HCT116 (cell line): ENCODE results near the gene RPL15. TPM values are rescaled to one million over a fixed set of nuclear protein-coding genes. Genes with fewer than 3 reads are reported as not detected.

ENCODE experiments used
- ATAC-seq: fragments of 200-7000 bp; cut with Tn5 transposase; 2 replicates; pipeline ENCODE4 v1.9.1; 2020; ENCODE audit warnings: mild to moderate bottlenecking, moderate library complexity
- BruUV-seq: library from RNA; stranded (reverse); fragments of 400-500 nt; replicated peaks from 2 replicates; lab custom pipeline; 2021; lab: Mats Ljungman, UMichigan
- CTCF ChIA-PET: fragments of 300-600 bp; sonication (Branson Sonifier 250); formaldehyde crosslinking; loops from one replicate; lab custom pipeline; 2021; ENCODE audit warnings: antibody characterized with exemption; lab: Charles Lee
- POLR2A ChIA-PET: fragments of 300-600, 350-600 bp; sonication (Branson Sonifier 250); formaldehyde crosslinking; loops from one replicate; lab custom pipeline; 2021; ENCODE audit warnings: antibody characterized with exemption; lab: Charles Lee
- RAD21 ChIA-PET, 2 experiments: fragments of 300-600 bp; sonication (Branson Sonifier 250); formaldehyde crosslinking; loops; one replicate each; lab custom pipeline; 2023; ENCODE audit warnings: low total read pairs in 2 of 2; ENCODE audit not compliant: uncharacterized antibody in 2 of 2, unreplicated experiment in 2 of 2, low non-redundant PET in 1 of 2; lab: Charles Lee
- DNase-seq: peaks from one replicate; pipeline ENCODE4 v3.0.0-alpha.2; 2010; ENCODE audit warnings: low read depth, low spot score
- H2AFZ ChIP-seq: fragments of 200-600 bp; shearing (Covaris generic), sonication (generic); 2 replicates; pipeline ENCODE4 v1.6.1; 2017; ENCODE audit warnings: low read depth, mixed run types, mixed read lengths, antibody characterized with exemption, low read length; ENCODE audit not compliant: poor library complexity, severe bottlenecking
- H3K27ac ChIP-seq: 2 replicates; pipeline ENCODE4 v1.5.1; 2012; ENCODE audit warnings: low read depth, low read length
- H3K27me3 ChIP-seq: fragments of 200-600 bp; sonication (generic); 2 replicates; pipeline ENCODE4 v1.6.1; 2016; ENCODE audit warnings: mixed run types, low read length, mixed read lengths; ENCODE audit not compliant: insufficient read depth
- H3K36me3 ChIP-seq, 2 experiments: fragments of 200-500 bp in 1 of 2; fragments of 200-600 bp in 1 of 2; sonication (Bioruptor generic) in 1 of 2; sonication (generic) in 1 of 2; 2 replicates each; pipeline versions ENCODE4 v1.5.1 to v1.6.1; 2014 to 2016; ENCODE audit warnings: low read length in 2 of 2, inconsistent platforms in 1 of 2, mixed read lengths in 1 of 2, mixed run types in 1 of 2; ENCODE audit not compliant: insufficient read depth in 2 of 2, control insufficient read depth in 1 of 2
- H3K4me1 ChIP-seq, 2 experiments: fragments of 200-600 bp in 1 of 2; sonication (generic) in 1 of 2; 2 replicates each; pipeline versions ENCODE4 v1.5.1 to v1.6.1; 2012 to 2017; ENCODE audit warnings: low read length in 2 of 2, inconsistent platforms in 1 of 2, mild to moderate bottlenecking in 1 of 2, mixed read lengths in 1 of 2, mixed run types in 1 of 2, moderate library complexity in 1 of 2; ENCODE audit not compliant: insufficient read depth in 2 of 2, control insufficient read depth in 1 of 2
- H3K4me2 ChIP-seq: fragments of 200-600 bp; sonication (generic); 2 replicates; pipeline ENCODE4 v1.6.1; 2017; ENCODE audit warnings: mixed run types, low read length, mixed read lengths
- H3K4me3 ChIP-seq, 2 experiments: fragments of 200-600 bp in 1 of 2; sonication (generic) in 1 of 2; replicated peaks in 1 of 2; 2 replicates each; pipeline ENCODE4 v1.5.1; 2011 to 2016; ENCODE audit warnings: low read length in 2 of 2, control low read depth in 1 of 2, low read depth in 1 of 2, mild to moderate bottlenecking in 1 of 2, mixed read lengths in 1 of 2, mixed run types in 1 of 2
- H3K79me2 ChIP-seq: fragments of 200-600 bp; sonication (generic); 2 replicates; pipeline ENCODE4 v1.6.1; 2017; ENCODE audit warnings: mild to moderate bottlenecking, mixed run types, low read length, moderate library complexity, mixed read lengths; ENCODE audit not compliant: insufficient read depth
- H3K9ac ChIP-seq: fragments of 200-600 bp; sonication (generic); 2 replicates; pipeline ENCODE4 v1.6.1; 2016; ENCODE audit warnings: low read length, mixed read lengths
- H3K9me2 ChIP-seq: fragments of 200-600 bp; sonication (generic), shearing (Covaris generic); 2 replicates; pipeline ENCODE4 v1.6.1; 2017; ENCODE audit warnings: mixed run types, mild to moderate bottlenecking, moderate library complexity; ENCODE audit not compliant: insufficient read depth
- H3K9me3 ChIP-seq, 2 experiments: fragments of 200-500 bp in 1 of 2; fragments of 200-600 bp in 1 of 2; sonication (Bioruptor generic) in 1 of 2; sonication (generic) in 1 of 2; 2 replicates each; pipeline ENCODE4 v1.6.1; 2014 to 2017; ENCODE audit warnings: low read length in 2 of 2, mixed read lengths in 2 of 2, inconsistent platforms in 1 of 2, low read depth in 1 of 2, mild to moderate bottlenecking in 1 of 2, mixed run types in 1 of 2, moderate library complexity in 1 of 2; ENCODE audit not compliant: control insufficient read depth in 1 of 2, insufficient read depth in 1 of 2
- H4K20me1 ChIP-seq: fragments of 200-600 bp; sonication (generic), shearing (Covaris generic); 2 replicates; pipeline ENCODE4 v1.6.1; 2017; ENCODE audit warnings: mixed run types, mild to moderate bottlenecking, moderate library complexity; ENCODE audit not compliant: insufficient read depth
- EZH2phosphoT487 ChIP-seq: fragments of 200-600 bp; IDR thresholded peaks from 2 replicates; pipeline ENCODE4 v1.6.1; 2018; ENCODE audit warnings: antibody characterized with exemption, borderline replicate concordance
- POLR2AphosphoS5 ChIP-seq: IDR thresholded peaks from 2 replicates; pipeline ENCODE4 v1.6.1; 2011; ENCODE audit warnings: mild to moderate bottlenecking, low read depth, low read length, moderate library complexity
- RAD21 ChIP-seq: IDR thresholded peaks from 2 replicates; pipeline ENCODE4 v1.6.1; 2012; ENCODE audit warnings: low read depth, mild to moderate bottlenecking
- SIN3A ChIP-seq: IDR thresholded peaks from 2 replicates; pipeline ENCODE4 v1.6.1; 2012; ENCODE audit warnings: low read depth
- YY1 ChIP-seq: IDR thresholded peaks from 2 replicates; pipeline ENCODE4 v1.6.1; 2011; ENCODE audit warnings: low read length, low read depth, moderate library complexity, mild to moderate bottlenecking; ENCODE audit not compliant: insufficient replicate concordance; ENCODE audit errors: extremely low read depth
- ZBTB33 ChIP-seq: IDR thresholded peaks from 2 replicates; pipeline ENCODE4 v1.6.1; 2011; ENCODE audit warnings: mild to moderate bottlenecking, low read length, moderate library complexity; ENCODE audit not compliant: insufficient replicate concordance; ENCODE audit errors: extremely low read depth
- intact Hi-C: fragments of 100-400 bp; cut with micrococcal nuclease; formaldehyde crosslinking; loops from 2 replicates; pipeline ENCODE4 v1.10.0; 2022
- total RNA-seq: library from RNA; stranded (reverse); gene quantifications from one replicate; pipeline ENCODE4 v1.2.1, GENCODE V29; 2021; ENCODE audit not compliant: unreplicated experiment
- TF ChIP-seq, protein P1 (sequence below), 3 experiments: fragments of 200-600 bp in 1 of 3; sonication (generic) in 1 of 3; IDR thresholded peaks in 2 of 3; conservative IDR thresholded peaks in 1 of 3; 2 replicates each; pipeline ENCODE4 v1.5.1; 2012 to 2017; ENCODE audit warnings: low read depth in 2 of 3, low read length in 2 of 3, antibody characterized with exemption in 1 of 3, borderline replicate concordance in 1 of 3, control low read depth in 1 of 3, mild to moderate bottlenecking in 1 of 3, mixed read lengths in 1 of 3, mixed run types in 1 of 3, moderate library complexity in 1 of 3; ENCODE audit not compliant: insufficient read depth in 1 of 3
- TF ChIP-seq, protein P2 (sequence below): IDR thresholded peaks from 2 replicates; pipeline ENCODE4 v1.6.1; 2012; ENCODE audit warnings: low read depth
- TF ChIP-seq, protein P3 (sequence below): IDR thresholded peaks from 2 replicates; pipeline ENCODE4 v1.6.1; 2012

Gene RPL15
- total RNA-seq, 1 experiment from 2014 or later, result 2,177 TPM

DNA sequence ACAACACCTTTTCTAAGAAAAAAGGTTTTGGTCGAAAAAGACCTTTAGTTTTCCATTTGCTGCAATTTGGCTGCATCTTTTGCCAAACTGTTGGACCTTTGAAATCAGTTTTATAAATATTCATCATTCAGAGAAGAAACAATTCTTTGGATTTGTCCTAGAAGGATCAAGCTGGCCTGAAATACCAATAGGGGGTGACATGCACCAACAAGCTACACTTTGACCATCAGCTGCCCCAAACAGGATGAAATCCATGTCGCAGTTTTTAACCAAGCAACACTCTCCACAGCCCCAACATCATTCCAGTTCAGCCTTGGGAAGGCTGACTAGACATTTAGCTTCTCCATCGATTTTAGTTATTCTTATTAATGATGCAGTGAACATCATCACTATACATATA lies 9.8 kb downstream of the RPL15 start:
- intact Hi-C loops, result no loop called here
- Histone ChIP-seq H3K27ac (no peak overlapping the region), H3K9ac (no peak overlapping the region), H4K20me1 (no peaks in the 10 kb centered on the region), H3K27me3 (no peaks in the 10 kb centered on the region), H3K4me3 (no peak overlapping the region), H2AFZ (no peak overlapping the region), H3K9me3 (no peaks in the 10 kb centered on the region), H3K36me3 (no peaks in the 10 kb centered on the region), H3K9me2 (no peaks in the 10 kb centered on the region), H3K4me2 (no peak overlapping the region), H3K4me1 (peaks cover 13 to 16% of the 10 kb centered on the region in 2 experiments), H3K79me2 (no peaks in the 10 kb centered on the region)
- TF ChIP-seq, protein P1, sequence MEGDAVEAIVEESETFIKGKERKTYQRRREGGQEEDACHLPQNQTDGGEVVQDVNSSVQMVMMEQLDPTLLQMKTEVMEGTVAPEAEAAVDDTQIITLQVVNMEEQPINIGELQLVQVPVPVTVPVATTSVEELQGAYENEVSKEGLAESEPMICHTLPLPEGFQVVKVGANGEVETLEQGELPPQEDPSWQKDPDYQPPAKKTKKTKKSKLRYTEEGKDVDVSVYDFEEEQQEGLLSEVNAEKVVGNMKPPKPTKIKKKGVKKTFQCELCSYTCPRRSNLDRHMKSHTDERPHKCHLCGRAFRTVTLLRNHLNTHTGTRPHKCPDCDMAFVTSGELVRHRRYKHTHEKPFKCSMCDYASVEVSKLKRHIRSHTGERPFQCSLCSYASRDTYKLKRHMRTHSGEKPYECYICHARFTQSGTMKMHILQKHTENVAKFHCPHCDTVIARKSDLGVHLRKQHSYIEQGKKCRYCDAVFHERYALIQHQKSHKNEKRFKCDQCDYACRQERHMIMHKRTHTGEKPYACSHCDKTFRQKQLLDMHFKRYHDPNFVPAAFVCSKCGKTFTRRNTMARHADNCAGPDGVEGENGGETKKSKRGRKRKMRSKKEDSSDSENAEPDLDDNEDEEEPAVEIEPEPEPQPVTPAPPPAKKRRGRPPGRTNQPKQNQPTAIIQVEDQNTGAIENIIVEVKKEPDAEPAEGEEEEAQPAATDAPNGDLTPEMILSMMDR (IDR thresholded peaks at IDR 0.05 in 2 of 3, conservative IDR thresholded peaks at IDR 0.05 in 1 of 3; ENCODE audit: borderline replicate concordance in 1 of 3, insufficient read depth in 1 of 3, low read depth in 2 of 3, low read length in 2 of 3), result peak; percentile 26 to 39 (median 26); a peak in 3 of 6 replicates
- no peak for TF ChIP-seq EZH2phosphoT487
- TF ChIP-seq RAD21, result peak; percentile 74
- ChIA-PET CTCF (interaction anchor here (0.9 to 1.3 kb wide), 2 partner anchors 10 to 38 kb away, joined by 3 to 4 read pairs; partner anchors contain the start of genes NKIRAS1 and RPL15), POLR2A (interaction anchor here (0.6 to 5.6 kb wide), 3 partner anchors 9 to 62 kb away, joined by 3 to 69 read pairs (median 4); partner anchors contain the start of genes NKIRAS1 and RPL15), RAD21 (no interaction called here)
- no TSS peak for BruUV-seq
- DNase-seq, result no peak
- peak; percentile 37; the same call in 1 of the 2 replicates for ATAC-seq

DNA sequence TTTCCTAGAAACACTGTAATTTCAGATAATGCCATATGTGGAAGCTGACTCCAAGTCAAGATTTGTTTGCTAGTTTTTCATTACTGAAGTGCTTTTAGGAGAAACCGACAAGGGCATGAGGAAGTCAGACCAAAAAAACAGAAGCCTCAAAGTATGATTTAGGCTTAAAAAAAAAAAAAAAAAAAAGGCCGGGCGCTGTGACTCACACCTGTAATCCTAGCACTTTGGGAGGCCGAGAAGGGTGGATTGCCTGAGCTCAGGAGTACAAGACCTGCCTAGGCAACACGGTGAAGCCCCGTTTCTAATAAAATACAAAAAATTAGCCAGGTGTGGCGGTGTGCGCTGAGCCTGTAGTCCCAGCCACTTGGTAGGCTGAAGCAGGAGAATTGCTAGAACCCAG lies 11.6 kb downstream of the RPL15 start:
- peaks cover 13 to 16% of the 10 kb centered on the region in 2 experiments for H3K4me1 ChIP-seq
- intact Hi-C loops, result loop anchor here (2.0 kb wide), 1 partner anchor 16 kb away; the partner anchor contains the start of gene NR1D2
- H3K4me2 ChIP-seq, result peak overlapping the region; percentile 50
- CTCF ChIA-PET, result no interaction called here
- no peaks in the 10 kb centered on the region for H3K9me3 ChIP-seq
- H4K20me1 ChIP-seq, result no peaks in the 10 kb centered on the region
- H3K27ac ChIP-seq, result no peak overlapping the region
- H3K9ac ChIP-seq, result peak overlapping the region; percentile 12; the same call in 1 of the 2 replicates
- no peaks in the 10 kb centered on the region for H3K79me2 ChIP-seq
- ATAC-seq, result peak; percentile 59
- H3K27me3 ChIP-seq, result no peaks in the 10 kb centered on the region
- H3K9me2 ChIP-seq, result no peaks in the 10 kb centered on the region
- DNase-seq, result no peak
- H3K4me3 ChIP-seq, result no peak overlapping the region
- H3K36me3 ChIP-seq, result no peaks in the 10 kb centered on the region
- no TSS peak for BruUV-seq
- POLR2A ChIA-PET, result interaction anchor here (0.7 to 5.6 kb wide), 2 partner anchors 11 to 123 kb away, joined by 3 to 69 read pairs; partner anchors contain the start of genes NKIRAS1 and RPL15
- peak overlapping the region; percentile 60 for H2AFZ ChIP-seq
- RAD21 ChIA-PET, result no interaction called here
- TF ChIP-seq ZBTB33, result no peak
- TF ChIP-seq, protein P2, sequence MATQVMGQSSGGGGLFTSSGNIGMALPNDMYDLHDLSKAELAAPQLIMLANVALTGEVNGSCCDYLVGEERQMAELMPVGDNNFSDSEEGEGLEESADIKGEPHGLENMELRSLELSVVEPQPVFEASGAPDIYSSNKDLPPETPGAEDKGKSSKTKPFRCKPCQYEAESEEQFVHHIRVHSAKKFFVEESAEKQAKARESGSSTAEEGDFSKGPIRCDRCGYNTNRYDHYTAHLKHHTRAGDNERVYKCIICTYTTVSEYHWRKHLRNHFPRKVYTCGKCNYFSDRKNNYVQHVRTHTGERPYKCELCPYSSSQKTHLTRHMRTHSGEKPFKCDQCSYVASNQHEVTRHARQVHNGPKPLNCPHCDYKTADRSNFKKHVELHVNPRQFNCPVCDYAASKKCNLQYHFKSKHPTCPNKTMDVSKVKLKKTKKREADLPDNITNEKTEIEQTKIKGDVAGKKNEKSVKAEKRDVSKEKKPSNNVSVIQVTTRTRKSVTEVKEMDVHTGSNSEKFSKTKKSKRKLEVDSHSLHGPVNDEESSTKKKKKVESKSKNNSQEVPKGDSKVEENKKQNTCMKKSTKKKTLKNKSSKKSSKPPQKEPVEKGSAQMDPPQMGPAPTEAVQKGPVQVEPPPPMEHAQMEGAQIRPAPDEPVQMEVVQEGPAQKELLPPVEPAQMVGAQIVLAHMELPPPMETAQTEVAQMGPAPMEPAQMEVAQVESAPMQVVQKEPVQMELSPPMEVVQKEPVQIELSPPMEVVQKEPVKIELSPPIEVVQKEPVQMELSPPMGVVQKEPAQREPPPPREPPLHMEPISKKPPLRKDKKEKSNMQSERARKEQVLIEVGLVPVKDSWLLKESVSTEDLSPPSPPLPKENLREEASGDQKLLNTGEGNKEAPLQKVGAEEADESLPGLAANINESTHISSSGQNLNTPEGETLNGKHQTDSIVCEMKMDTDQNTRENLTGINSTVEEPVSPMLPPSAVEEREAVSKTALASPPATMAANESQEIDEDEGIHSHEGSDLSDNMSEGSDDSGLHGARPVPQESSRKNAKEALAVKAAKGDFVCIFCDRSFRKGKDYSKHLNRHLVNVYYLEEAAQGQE, result no peak
- no peak for TF ChIP-seq SIN3A
- no peak for TF ChIP-seq YY1
- TF ChIP-seq POLR2AphosphoS5, result no peak
- TF ChIP-seq, protein P3, sequence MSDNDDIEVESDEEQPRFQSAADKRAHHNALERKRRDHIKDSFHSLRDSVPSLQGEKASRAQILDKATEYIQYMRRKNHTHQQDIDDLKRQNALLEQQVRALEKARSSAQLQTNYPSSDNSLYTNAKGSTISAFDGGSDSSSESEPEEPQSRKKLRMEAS, result no peak
